Esophagus muscularis mucosa (tissue), 4 donors: ENCODE measurements around the gene MRTFB. TPM values are rescaled to one million over a fixed set of nuclear protein-coding genes. Genes with fewer than 3 reads are reported as not detected.

Source experiments
- DNase-seq: peaks from one replicate; pipeline ENCODE4 v3.0.0-alpha.2; 2017; ENCODE audit errors: extremely low spot score
- H3K27ac ChIP-seq, 4 donors: fragments of 200-600 bp; sonication (generic); replicated peaks in 1 of 4; 1 replicate in 3 of 4; 2 replicates in 1 of 4; pipeline ENCODE4 v1.5.1; 2016 to 2019; ENCODE audit warnings: mild to moderate bottlenecking in 1 of 4
- H3K27me3 ChIP-seq, 4 donors: fragments of 200-600 bp; sonication (generic); one replicate each; pipeline versions ENCODE4 v1.5.1 to v1.6.0; 2016 to 2019
- H3K36me3 ChIP-seq, 4 donors: fragments of 200-600 bp; sonication (generic); one replicate each; pipeline ENCODE4 v1.5.1; 2016 to 2019
- H3K4me1 ChIP-seq, 4 donors: fragments of 200-600 bp; sonication (generic); one replicate each; pipeline ENCODE4 v1.5.1; 2016 to 2019
- H3K4me3 ChIP-seq, 4 donors: fragments of 200-600 bp; sonication (generic); 1 replicate in 2 of 4; 2 replicates in 2 of 4; pipeline ENCODE4 v1.5.1; 2016 to 2019; ENCODE audit warnings: mild to moderate bottlenecking in 4 of 4, moderate library complexity in 1 of 4
- H3K9me3 ChIP-seq, 4 donors: fragments of 200-600 bp; sonication (generic); 1 replicate in 3 of 4; 2 replicates in 1 of 4; pipeline ENCODE4 v1.5.1; 2016 to 2019
- EP300 ChIP-seq: sonication (generic); formaldehyde crosslinking; IDR thresholded peaks from one replicate; pipeline ENCODE4 v1.6.1; 2017; ENCODE audit warnings: antibody characterized with exemption
- POLR2A ChIP-seq: fragments of 450-650 bp; IDR thresholded peaks from one replicate; pipeline ENCODE4 v1.6.1; 2017; ENCODE audit warnings: antibody characterized with exemption, moderate library complexity, mild to moderate bottlenecking, low read depth
- POLR2AphosphoS5 ChIP-seq, 2 donors: sonication (generic); formaldehyde crosslinking; IDR thresholded peaks; one replicate each; pipeline ENCODE4 v1.6.1; 2017; ENCODE audit warnings: antibody characterized with exemption in 2 of 2
- WGBS: methylation state at CpG from one replicate; pipeline ENCODE4 v1.1.5; 2018; 5-methylcytosine and 5-hydroxymethylcytosine counted together
- intact Hi-C: fragments of 100-400 bp; cut with DNase I; formaldehyde crosslinking; loops from one replicate; pipeline ENCODE4 v1.15.1; 2023
- total RNA-seq, 4 donors: library from RNA; depleted of rRNA; stranded (reverse); fragments of >200 nt; gene quantifications; one replicate each; pipeline versions ENCODE4 v1.1.0 to v1.2.1, GENCODE V29; 2016
- TF ChIP-seq, protein P1 (sequence below), 3 experiments: fragments of 200-600 bp in 2 of 3; fragments of 450-650 bp in 1 of 3; sonication (generic) in 2 of 3; IDR thresholded peaks; one replicate each; pipeline ENCODE4 v1.5.1; 2017 to 2019; ENCODE audit warnings: antibody characterized with exemption in 3 of 3, mild to moderate bottlenecking in 2 of 3, moderate library complexity in 1 of 3

The MRTFB gene
- total RNA-seq, 4 donors from 2014 or later: 36.3 to 63.6 (median 48.2) TPM

DNA sequence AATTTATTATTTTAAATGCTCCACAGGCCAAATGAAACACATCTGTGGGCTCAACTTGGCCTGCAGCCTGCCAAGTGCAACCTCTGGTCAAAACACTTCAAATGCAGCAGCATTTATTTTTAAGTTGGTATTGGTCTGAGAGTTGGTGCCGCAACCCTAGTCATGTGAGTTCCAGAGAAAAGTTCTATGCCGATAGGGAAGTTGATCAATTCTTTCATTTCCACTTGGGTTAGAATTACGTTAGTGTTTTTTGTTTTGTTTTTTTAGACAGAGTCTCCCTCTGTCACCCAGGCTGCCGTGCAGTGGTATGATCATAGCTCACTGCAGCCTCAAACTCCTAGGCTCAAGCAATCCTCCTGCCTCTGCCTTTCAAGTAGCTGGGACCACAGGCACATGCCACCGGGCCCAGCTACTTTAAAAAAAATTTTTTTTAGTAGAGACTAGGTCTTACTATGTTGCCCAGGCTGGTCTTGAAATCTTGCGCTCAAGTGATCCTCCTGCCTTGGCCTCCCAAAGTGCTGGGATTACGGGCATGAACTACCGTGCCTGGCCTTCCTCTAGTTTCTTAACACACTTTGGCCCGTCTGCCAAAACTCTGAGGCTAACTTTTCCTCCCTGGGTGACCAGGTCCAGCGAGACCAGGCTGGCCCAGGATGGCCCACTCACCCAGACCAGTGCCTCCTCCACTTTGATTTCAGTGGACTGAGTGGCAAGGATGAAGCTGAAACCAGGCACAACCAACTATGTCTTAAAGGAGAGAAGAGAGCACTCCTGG is 221.1 kb downstream of the MRTFB start:
- H3K36me3 ChIP-seq: no peaks in the 10 kb centered on the region
- no peaks in the 10 kb centered on the region for H3K27me3 ChIP-seq
- H3K4me1 ChIP-seq: no peaks in the 10 kb centered on the region
- no peak overlapping the region for H3K4me3 ChIP-seq
- WGBS: 75% methylated on average over 9 of the region's 10 CpGs
- TF ChIP-seq EP300 (no peak), POLR2A (no peak), POLR2AphosphoS5 (IDR thresholded peaks at IDR 0.05) (no peak)
- TF ChIP-seq, protein P1, sequence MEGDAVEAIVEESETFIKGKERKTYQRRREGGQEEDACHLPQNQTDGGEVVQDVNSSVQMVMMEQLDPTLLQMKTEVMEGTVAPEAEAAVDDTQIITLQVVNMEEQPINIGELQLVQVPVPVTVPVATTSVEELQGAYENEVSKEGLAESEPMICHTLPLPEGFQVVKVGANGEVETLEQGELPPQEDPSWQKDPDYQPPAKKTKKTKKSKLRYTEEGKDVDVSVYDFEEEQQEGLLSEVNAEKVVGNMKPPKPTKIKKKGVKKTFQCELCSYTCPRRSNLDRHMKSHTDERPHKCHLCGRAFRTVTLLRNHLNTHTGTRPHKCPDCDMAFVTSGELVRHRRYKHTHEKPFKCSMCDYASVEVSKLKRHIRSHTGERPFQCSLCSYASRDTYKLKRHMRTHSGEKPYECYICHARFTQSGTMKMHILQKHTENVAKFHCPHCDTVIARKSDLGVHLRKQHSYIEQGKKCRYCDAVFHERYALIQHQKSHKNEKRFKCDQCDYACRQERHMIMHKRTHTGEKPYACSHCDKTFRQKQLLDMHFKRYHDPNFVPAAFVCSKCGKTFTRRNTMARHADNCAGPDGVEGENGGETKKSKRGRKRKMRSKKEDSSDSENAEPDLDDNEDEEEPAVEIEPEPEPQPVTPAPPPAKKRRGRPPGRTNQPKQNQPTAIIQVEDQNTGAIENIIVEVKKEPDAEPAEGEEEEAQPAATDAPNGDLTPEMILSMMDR (IDR thresholded peaks at IDR 0.05): no peak
- no peak for DNase-seq
- peaks cover 0 to 17% (median 9%) of the 10 kb centered on the region in 4 donors for H3K9me3 ChIP-seq
- intact Hi-C loops: no loop called here
- no peak overlapping the region for H3K27ac ChIP-seq

DNA sequence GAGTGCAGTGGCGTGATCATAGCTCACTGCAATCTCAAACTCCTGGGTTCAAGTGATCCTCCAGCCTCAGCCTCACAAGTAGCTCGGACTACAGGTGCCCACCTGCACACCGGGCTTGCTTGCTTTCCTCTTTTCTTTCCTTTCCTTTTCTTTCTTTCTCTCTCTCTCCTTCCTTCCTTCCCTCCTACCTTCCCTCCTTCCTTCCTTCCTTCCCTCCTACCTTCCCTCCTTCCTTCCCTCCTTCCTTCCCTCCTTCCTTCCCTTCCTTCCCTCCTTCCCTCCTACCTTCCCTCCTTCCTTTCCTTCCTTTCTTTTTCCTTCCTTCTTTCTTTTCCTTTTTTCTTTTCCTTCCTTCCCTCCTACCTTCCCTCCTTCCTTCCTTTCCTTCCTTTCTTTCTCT is 225.5 kb downstream of the MRTFB start:
- DNase-seq: no peak
- no peaks in the 10 kb centered on the region for H3K36me3 ChIP-seq
- intact Hi-C loops: no loop called here
- no peak for TF ChIP-seq POLR2A
- TF ChIP-seq EP300: no peak
- TF ChIP-seq, protein P1 (IDR thresholded peaks at IDR 0.05): no peak
- TF ChIP-seq POLR2AphosphoS5 (IDR thresholded peaks at IDR 0.05): no peak
- H3K4me1 ChIP-seq: peaks cover 4 to 12% (median 11%) of the 10 kb centered on the region in 4 donors
- 93% methylated on average over 3 of the region's 3 CpGs for WGBS
- H3K4me3 ChIP-seq: no peak overlapping the region
- H3K9me3 ChIP-seq: no peaks in the 10 kb centered on the region
- no peak overlapping the region for H3K27ac ChIP-seq
- no peaks in the 10 kb centered on the region for H3K27me3 ChIP-seq

DNA sequence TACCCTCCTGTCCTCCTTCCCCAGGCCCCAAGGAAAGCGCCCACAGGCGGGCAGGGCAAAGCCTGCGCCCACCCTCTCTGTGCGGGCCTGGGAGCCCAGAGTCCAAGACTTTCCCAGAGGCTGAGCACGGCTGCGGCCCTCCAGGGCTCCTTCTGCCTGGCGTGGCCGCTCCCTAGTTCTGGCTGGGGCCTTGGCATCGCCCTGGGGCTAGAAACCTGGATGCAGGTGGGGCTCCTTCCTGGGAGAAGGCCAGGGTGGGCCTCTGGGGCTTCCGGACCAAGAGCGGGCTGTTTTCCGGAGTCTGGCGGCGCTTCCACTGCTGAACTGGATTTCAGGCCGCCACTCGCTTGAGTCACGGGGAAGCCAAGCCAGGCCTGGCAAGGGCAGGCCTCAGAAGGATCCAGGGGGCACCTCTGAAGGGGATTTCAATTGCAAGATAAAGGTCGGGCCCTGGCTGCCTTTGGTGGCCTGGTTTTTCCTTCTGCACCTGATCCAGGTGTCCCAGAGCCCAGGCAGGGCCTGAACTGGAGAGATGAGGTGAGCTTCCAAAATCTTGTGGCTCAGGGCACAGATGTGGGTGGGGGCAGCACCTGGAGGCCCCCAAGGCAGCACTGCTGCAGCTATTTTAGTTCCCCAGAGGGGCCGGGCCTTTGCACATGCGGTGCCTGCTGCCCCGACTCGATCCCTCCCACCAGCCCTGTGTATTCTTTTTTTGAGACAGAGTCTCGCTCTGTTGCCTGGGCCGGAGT is 227.4 kb downstream of the MRTFB start:
- H3K4me3 ChIP-seq: no peak overlapping the region
- no peaks in the 10 kb centered on the region for H3K9me3 ChIP-seq
- no peaks in the 10 kb centered on the region for H3K27me3 ChIP-seq
- intact Hi-C loops: no loop called here
- TF ChIP-seq, protein P1 (IDR thresholded peaks at IDR 0.05): no peak
- H3K27ac ChIP-seq: no peak overlapping the region
- WGBS: 95% methylated on average over 21 of the region's 24 CpGs
- H3K36me3 ChIP-seq: no peaks in the 10 kb centered on the region
- DNase-seq: no peak
- peaks cover 4 to 19% (median 14%) of the 10 kb centered on the region in 4 donors for H3K4me1 ChIP-seq

DNA sequence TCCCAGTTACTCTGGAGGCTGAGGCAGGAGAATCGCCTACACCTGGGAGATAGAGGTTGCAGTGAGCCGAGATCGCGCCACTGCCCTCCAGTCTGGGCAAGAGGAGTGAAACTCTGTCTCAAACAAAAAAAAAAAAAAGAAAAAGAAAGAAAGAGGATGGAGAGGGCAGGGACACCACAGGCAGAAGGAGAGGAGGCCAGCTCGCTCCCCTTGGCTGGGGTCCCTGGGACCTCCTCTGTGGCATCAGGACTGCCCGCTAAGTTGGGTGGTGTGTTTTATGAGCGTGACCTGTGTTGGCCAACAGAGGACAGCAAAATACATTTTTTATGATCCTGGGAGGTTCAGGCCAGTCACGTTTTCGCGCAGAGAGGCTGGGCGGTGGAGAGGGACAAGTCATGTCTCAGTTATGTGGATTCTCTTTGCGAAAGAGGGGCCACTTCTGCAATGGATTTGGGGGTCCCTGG is 229.6 kb downstream of the MRTFB start:
- Histone ChIP-seq H3K4me1 (peaks cover 17 to 41% (median 34%) of the 10 kb centered on the region in 4 donors), H3K4me3 (peak overlapping the region; percentile 99), H3K27me3 (no peaks in the 10 kb centered on the region), H3K27ac (peak overlapping the region; percentile 90 to 94 (median 92)), H3K9me3 (no peaks in the 10 kb centered on the region), H3K36me3 (no peaks in the 10 kb centered on the region)
- intact Hi-C loops: loop anchor here (1.0 to 5.0 kb wide), 2 partner anchors 62 to 229 kb away; no protein-coding TSS in a partner anchor
- TF ChIP-seq POLR2A (no peak), EP300 (no peak), POLR2AphosphoS5 (IDR thresholded peaks at IDR 0.05) (peak; percentile 65 to 70)
- TF ChIP-seq, protein P1 (IDR thresholded peaks at IDR 0.05): peak; percentile 70 to 87 (median 72)
- WGBS: 39% methylated on average over 8 of the region's 12 CpGs
- no peak for DNase-seq
